Stromal cell of bone marrow (primary cell): Measurements from ENCODE around the gene CNTNAP3B.
"Not testable (repeated sequence)": the region's sequence is repeated elsewhere in the genome, so short reads cannot be mapped to it uniquely, and the experiment has no call there.

Experiments used
- DNase-seq: peaks from one replicate; pipeline ENCODE4 v3.0.0-alpha.2; 2012; ENCODE audit warnings: low read depth

Gene CNTNAP3B

DNA sequence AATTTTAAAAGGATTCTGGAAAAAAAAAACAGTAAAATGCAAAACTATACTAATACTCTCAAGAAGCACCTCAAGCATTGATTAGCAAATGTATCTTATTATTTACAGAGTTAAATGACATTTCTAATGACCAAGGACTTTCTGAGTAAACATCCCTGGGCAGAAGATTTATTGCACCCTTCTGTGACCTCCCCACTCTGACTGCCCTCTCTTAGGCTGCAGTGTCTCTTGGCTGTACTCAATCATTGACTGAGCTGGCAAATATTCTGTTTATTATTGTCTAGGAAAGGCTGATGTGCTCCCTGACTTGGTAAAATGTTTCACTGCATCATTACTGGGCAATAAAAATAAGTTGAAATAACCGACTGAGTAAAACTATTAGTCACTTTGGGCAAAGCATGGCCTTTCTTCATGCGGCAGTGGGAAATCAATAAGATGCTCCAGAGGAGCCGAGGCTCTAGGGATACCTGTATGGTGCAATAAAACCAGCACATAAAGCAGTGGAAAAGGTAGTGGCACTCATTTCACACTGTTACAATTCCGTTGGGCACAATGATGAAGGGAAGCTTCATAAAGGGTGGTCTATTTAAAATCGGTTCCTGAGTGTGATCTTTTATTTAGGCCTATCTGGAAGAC, 151.1 kb downstream of the CNTNAP3B start:
- not testable (repeated sequence) for DNase-seq

DNA sequence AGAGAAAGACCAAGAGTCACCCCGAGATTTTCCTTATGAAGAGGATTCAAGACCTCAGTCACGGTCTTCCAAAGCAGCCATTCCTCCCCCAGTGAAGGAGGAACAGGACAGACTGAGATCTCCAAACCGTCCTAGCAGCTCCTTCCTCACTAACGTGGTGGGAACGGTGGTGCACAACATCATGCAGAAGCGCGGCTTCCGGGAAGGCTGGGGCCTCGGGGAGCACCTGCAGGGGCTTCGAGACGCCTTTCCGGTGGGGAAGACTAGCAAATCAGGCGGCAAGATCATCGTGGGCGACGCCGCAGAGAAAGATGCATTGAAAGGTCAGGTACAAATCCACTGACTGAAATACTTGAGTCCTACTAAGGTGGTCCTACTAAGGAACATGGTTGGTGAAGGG, 154.3 kb downstream of the CNTNAP3B start:
- DNase-seq: not testable (repeated sequence)

DNA sequence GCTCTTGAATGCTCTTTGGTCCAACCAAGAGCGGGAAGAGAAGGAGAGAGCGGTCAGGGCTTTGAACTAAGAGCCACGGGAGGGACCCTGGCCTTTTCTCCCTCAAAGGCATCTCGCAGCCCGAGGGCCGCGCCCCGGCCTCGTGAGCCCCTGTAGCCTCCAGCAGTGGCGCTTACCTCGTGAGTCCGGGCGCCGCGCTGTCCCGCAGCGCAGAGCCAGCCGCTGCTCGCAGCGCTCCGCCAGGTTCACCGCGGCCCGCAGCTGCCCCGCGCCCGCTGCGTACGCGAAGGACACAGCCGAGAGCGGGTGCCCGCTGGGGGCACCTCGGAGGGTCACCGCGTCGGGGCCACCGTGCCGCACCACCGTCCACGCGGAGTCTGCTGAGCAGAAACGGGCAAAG, 176.2 kb downstream of the CNTNAP3B start:
- not testable (repeated sequence) for DNase-seq

DNA sequence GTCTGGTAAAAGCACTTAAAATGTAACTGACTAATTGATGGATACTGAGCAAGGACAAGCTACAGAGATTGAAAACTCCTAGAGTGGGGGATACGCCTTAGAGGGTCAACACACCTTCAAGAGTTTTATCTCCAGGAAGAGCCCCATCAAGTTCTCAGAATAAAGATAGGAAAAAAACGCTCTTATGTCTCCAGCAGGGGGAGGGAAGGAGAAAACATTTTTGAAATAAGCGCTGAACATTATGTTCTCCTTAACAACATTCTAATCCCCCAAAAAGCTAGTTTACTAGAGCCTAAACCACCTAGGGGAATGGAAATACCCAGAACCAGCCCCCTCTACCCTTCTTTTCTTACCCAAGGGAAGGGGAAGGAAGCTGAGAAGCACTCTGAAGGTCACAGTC, 187.5 kb downstream of the CNTNAP3B start:
- not testable (repeated sequence) for DNase-seq

DNA sequence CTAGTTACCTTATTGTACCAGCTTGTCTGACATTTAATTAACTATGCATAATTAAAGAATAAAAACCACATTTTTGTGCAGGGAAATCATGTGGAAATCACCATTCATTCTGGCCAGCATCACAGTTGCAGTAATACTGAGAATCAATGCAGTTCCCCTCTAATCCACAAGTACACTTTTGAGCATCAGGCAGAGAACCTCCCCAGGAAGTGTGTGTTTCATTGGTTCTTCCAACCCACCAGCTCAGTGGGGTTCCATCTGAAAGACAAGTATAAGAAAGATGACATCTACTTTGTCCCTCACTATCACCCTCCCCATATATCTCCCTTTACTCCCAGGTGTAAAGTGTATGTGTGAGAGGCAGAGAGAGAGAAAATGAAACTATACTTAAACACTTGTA, 191.1 kb downstream of the CNTNAP3B start:
- not testable (repeated sequence) for DNase-seq

DNA sequence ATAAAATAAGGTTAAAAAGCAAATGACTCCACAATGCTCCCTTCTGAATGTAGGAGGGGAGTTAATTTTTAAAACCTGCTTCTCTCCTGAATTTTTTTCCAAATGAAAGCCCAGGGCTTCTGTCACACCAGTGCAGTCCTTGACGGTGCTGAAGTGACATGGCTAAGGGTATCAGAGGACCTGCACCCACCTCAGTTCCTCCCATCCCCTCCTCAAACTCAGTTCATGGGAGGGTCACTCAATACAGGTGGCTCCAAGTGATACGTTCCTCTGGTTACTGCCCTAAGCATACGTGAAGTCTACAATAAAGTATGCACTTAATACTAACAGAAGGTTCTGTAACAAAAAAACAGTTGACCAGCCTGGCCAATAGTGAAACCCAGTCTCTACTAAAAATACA, 193.5 kb downstream of the CNTNAP3B start:
- not testable (repeated sequence) for DNase-seq

GRCh38 chr9:41929172-41929571, 200.1 kb downstream of the CNTNAP3B start:
- not testable (repeated sequence) for DNase-seq

- DNase-seq: not testable (repeated sequence)
Measured at GRCh38 chr9:41917374-41917773, 211.9 kb downstream of the CNTNAP3B start.

DNA sequence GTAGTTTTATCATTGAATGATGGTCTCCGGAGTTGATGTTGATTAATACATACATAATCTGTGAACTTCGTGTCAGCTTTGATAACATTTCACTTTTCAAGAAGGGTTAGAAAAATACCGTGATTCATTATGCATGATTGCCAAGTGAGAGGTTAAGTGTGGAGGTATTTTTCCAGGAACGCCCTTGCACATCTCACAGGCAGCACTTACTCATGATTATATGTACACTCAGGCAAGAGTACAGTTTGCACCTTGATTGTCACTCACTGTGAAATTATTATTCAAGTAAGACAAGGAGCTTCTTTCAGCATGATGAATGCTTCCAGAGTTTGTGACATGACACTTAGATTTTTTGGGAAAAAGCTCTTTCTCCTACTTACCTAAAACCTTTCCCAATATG, 223.7 kb downstream of the CNTNAP3B start:
- DNase-seq: not testable (repeated sequence)

- not testable (repeated sequence) for DNase-seq
Measured at GRCh38 chr9:41902762-41903161, 226.5 kb downstream of the CNTNAP3B start.

GRCh38 chr9:41898720-41899343, 230.4 kb downstream of the CNTNAP3B start:
- not testable (repeated sequence) for DNase-seq

- DNase-seq: not testable (repeated sequence)
Measured at GRCh38 chr9:41874557-41874956, 254.7 kb downstream of the CNTNAP3B start.

DNA sequence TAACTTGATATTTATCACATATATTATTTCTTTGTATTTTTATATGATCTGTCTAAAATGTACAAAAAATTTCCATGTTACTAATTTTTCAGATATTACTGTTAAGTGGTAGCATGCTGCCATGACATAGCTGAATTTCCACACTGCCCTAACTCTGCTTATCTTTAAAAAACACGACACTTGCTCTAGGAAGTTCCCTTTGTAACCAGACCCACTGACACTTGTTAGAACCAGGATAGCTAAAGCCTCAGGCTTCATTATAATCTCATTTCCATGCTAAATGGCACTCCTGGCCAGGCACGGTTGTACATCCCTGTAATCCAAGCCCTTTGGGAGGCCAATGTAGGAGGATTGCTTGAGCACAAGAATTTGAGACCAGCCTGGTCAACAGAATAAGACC, 273.8 kb downstream of the CNTNAP3B start:
- not testable (repeated sequence) for DNase-seq

DNA sequence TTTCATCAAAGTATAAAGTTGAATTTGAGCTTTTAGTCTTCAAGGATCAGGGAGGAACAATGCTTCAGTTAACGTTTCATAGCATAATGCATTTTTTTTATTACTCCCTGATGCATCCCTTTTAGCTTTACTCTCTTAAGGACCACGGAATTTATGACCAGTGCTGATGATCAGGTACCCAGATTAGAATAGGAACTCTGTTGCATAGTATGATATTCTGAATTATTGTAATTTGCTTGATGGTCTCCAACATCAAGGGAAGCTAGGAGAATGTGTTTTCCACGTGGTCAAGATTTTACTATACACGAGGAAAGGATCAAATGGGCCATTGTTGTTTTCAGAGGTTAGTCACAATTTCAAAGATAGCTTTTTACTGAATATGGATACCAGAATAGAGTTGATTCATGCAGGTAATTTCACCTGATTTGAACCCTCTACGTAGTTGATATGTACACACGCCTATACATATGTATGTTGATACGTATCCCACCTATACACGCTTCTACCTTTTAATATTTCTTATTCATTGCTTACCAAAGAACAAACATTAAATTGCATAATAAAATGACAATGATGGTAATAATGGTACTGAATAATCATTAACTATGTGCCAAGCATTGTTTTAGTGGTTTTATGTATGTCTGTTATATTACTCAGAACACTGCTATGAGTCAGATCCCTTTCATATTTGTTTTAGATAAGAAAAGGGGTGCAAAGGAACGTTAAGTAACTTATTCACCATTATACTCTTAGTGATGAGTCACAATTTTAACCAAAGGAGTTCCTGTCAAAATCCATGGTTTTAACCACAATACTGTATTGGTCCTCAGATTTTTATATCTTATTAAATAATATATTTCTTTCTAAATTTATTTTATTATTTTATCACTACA, 277.1 kb downstream of the CNTNAP3B start:
- not testable (repeated sequence) for DNase-seq

DNA sequence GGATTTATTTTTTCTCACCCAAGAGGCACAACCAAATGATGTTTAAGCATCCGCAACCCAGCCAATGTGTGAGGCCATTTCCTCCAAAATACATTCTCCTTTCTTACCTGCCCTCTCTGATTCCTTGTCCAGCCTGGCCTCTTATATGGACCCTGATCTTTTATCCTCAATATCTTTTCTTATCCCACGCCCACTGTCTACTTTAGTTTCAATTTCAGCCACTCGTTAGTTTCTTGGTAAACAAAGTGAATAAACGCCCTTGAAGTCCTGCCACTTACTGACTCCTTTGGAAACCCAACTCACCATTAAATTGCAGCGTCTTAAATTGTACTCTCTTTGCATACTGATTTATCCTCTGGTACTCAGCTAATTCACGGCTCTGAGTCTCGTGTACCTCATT, 281.4 kb downstream of the CNTNAP3B start:
- not testable (repeated sequence) for DNase-seq
